ENCODE data around the gene TMEM119. TPM values are rescaled to one million over a fixed set of nuclear protein-coding genes. Genes with fewer than 3 reads are reported as not detected.

Gene TMEM119
- polyA plus RNA-seq, 3 donors, result 19.9 to 21.2 (median 20.1) TPM

GRCh38 chr12:108551535-108551934 lies 46.3 kb downstream of the TMEM119 start:
- no peak for DNase-seq (ENCODE audit: low read depth in 3 of 3, low spot score in 2 of 3)

- DNase-seq (ENCODE audit: low read depth in 3 of 3, low spot score in 2 of 3), result no peak
These were observed 48.8 kb downstream of the TMEM119 start for GRCh38 chr12:108548954-108549521.

GRCh38 chr12:108547686-108548085 lies 50.2 kb downstream of the TMEM119 start:
- DNase-seq (ENCODE audit: low read depth in 3 of 3, low spot score in 2 of 3), result no peak

- no peak for DNase-seq (ENCODE audit: low read depth in 3 of 3, low spot score in 2 of 3)
These were observed 54.2 kb downstream of the TMEM119 start for GRCh38 chr12:108543652-108544051.

GRCh38 chr12:108542320-108542719 lies 55.6 kb downstream of the TMEM119 start:
- no peak for DNase-seq (ENCODE audit: low read depth in 3 of 3, low spot score in 2 of 3)

Other genes with a start within 250 kb of the TMEM119 start
- 1 to 10 TPM; 3.4 to 4.1 (median 4.0) TPM for gene FICD, start 82.8 kb downstream of the TMEM119 start, polyA plus RNA-seq (ENCODE audit: insufficient read length in 3 of 3)
- 10 to 100 TPM; 52.9 to 55.7 (median 54.9) TPM for gene SART3, start 36.9 kb downstream of the TMEM119 start, polyA plus RNA-seq (ENCODE audit: insufficient read length in 3 of 3)
- gene ISCU, start 35.5 kb downstream of the TMEM119 start, polyA plus RNA-seq (ENCODE audit: insufficient read length in 3 of 3), result 100 to 1,000 TPM; 114 to 127 (median 120) TPM
- 1 to 10 TPM; 1.6 to 2.7 (median 1.7) TPM for gene SELPLG, start 35.8 kb upstream of the TMEM119 start, polyA plus RNA-seq (ENCODE audit: insufficient read length in 3 of 3)
- 10 to 100 TPM; 57.9 to 62.0 (median 58.3) TPM for gene CORO1C, start 133.4 kb upstream of the TMEM119 start, polyA plus RNA-seq (ENCODE audit: insufficient read length in 3 of 3)